ENCODE measurements around the gene DIABLO. TPM values are rescaled to one million over a fixed set of nuclear protein-coding genes. Genes with fewer than 3 reads are reported as not detected.
"Not testable (repeated sequence)": the region's sequence is repeated elsewhere in the genome, so short reads cannot be mapped to it uniquely, and the experiment has no call there.

The DIABLO gene
- polyA plus RNA-seq, 2 of the 4 experiments (the other 2 are of a cell fraction), result 74.9 to 104 TPM

DNA sequence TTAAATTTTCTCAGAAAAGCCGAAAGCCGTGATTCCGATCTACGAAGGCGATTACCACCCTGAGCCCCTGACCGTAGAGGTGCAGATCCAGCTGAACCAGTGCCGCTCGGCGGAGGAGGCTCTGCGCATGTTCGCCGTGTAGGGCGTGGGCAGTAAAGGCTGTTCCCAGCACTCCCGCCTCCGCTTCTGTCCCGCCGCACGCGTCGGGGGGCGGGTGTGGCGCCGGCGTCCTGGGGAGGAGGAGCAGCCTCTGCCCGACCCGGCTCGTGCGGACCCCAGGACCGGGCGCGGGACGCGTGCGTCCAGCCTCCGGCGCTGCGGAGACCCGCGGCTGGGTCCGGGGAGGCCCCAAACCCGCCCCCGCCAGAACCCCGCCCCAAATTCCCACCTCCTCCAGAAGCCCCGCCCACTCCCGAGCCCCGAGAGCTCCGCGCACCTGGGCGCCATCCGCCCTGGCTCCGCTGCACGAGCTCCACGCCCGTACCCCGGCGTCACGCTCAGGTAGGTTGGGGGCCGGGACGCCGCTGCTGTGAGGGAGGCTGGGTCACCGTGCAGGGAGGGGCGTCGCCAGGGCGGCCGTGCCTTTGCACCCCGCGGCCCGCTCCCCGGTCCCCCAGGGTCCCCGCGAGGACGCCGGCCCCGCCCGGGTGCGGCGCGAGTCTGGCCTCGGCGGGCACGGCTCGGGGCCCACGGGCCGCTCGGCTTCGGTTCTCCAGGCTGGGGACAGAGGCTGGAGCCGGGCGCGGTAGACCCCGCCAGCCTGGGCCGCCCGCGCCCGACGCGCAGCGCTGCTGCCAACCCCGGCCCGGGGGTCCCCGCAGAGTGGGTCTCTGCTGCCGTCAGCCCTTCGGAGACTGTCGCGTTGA, 22.3 kb downstream of the DIABLO start, which contains the start of gene B3GNT4:
Gene B3GNT4, plus strand, starts transcription at position 409 of the 866 bp plus-strand sequence. CDS start 910 bp downstream, outside the sequence.
- Histone ChIP-seq H3K4me1 (no peaks in the 10 kb centered on the region), H3K27ac (peak within 1 kb of the TSS; percentile 76 to 93), H3K4me3 (peak within 1 kb of the TSS; percentile 59), H3K9me3 (no peaks in the 10 kb centered on the region), H3K4me2 (peak within 1 kb of the TSS; percentile 99)
- TF ChIP-seq, protein P1, sequence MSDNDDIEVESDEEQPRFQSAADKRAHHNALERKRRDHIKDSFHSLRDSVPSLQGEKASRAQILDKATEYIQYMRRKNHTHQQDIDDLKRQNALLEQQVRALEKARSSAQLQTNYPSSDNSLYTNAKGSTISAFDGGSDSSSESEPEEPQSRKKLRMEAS (IDR thresholded peaks at IDR 0.05), result peak; percentile 86
- TF ChIP-seq MAZ (IDR thresholded peaks at IDR 0.05; ENCODE audit: borderline replicate concordance, low read depth, low read length) (no peak), RAD21 (conservative IDR thresholded peaks at IDR 0.05 in 1 of 2, IDR thresholded peaks at IDR 0.05 in 1 of 2) (no peak), HOXB13 (CRISPR knock-in tag; IDR thresholded peaks at IDR 0.05; ENCODE audit: low read depth) (no peak), JUNB (IDR thresholded peaks at IDR 0.05) (no peak), FOXS1 (CRISPR knock-in tag; IDR thresholded peaks at IDR 0.05) (no peak), E2F6 (IDR thresholded peaks at IDR 0.05; ENCODE audit: borderline replicate concordance, low read depth) (peak; percentile 95), USF2 (IDR thresholded peaks at IDR 0.05) (no peak), EP300 (IDR thresholded peaks at IDR 0.05) (no peak), NPAS2 (CRISPR knock-in tag; IDR thresholded peaks at IDR 0.05; ENCODE audit: borderline replicate concordance) (no peak), HOXB5 (CRISPR knock-in tag; IDR thresholded peaks at IDR 0.05) (0 out of 2 replicates have a peak, but pooled peaks have one; percentile 18), POLR2A (IDR thresholded peaks at IDR 0.05; ENCODE audit: low read length) (peak; percentile 59), JUN (IDR thresholded peaks at IDR 0.05) (peak in 1 of 2 experiments; percentile 68; a peak in 1 of 5 replicates)
- TF ChIP-seq, protein P2, sequence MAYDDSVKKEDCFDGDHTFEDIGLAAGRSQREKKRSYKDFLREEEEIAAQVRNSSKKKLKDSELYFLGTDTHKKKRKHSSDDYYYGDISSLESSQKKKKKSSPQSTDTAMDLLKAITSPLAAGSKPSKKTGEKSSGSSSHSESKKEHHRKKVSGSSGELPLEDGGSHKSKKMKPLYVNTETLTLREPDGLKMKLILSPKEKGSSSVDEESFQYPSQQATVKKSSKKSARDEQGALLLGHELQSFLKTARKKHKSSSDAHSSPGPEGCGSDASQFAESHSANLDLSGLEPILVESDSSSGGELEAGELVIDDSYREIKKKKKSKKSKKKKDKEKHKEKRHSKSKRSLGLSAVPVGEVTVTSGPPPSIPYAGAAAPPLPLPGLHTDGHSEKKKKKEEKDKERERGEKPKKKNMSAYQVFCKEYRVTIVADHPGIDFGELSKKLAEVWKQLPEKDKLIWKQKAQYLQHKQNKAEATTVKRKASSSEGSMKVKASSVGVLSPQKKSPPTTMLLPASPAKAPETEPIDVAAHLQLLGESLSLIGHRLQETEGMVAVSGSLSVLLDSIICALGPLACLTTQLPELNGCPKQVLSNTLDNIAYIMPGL (CRISPR knock-in tag; IDR thresholded peaks at IDR 0.05; ENCODE audit: borderline replicate concordance), result no peak
- peak; percentile 71 to 79 for DNase-seq (ENCODE audit: low read depth in 1 of 2, low spot score in 1 of 2)
- CTCF ChIA-PET, result interaction anchor here (1.0 to 1.3 kb wide), 4 partner anchors 24 to 149 kb away, joined by 3 to 7 read pairs (median 4); no protein-coding TSS in a partner anchor
- POLR2A ChIA-PET, result interaction anchor here (0.7 to 1.3 kb wide), 2 partner anchors 8 to 71 kb away, joined by 4 to 6 read pairs; no protein-coding TSS in a partner anchor
- WGBS (ENCODE audit: missing lambda C conversion rate), result 3% methylated on average over 44 of the region's 104 CpGs
- ATAC-seq, result peak; percentile 67 to 85
- no peak for FAIRE-seq

DNA sequence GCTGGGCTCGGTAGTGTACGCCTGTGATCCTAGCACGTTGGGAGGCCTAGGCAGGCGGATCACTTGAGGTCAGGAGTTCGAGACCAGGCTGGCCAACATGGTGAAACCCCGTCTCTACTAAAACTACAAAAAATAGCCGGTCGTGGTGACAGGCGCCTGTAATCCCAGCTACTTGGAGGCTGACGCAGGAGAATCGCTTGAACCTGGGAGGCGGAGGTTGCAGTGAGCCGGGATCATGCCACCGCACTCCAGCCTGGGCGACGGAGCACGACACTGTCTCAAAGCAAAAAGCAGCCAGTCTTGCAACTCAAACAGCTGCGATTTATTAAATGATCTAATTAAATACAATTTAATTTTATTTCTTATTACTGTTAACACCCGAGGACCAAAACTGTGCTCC, 23.0 kb downstream of the DIABLO start:
- POLR2A ChIA-PET, result interaction anchor here (1.3 kb wide), 1 partner anchor 9 kb away, joined by 4 read pairs; no protein-coding TSS in a partner anchor
- peak overlapping the region; percentile 76 to 93 for H3K27ac ChIP-seq
- H3K4me3 ChIP-seq, result peak overlapping the region; percentile 59
- peak overlapping the region; percentile 99 for H3K4me2 ChIP-seq
- H3K4me1 ChIP-seq; H3K9me3 ChIP-seq; ATAC-seq; DNase-seq (ENCODE audit: low read depth in 1 of 2, low spot score in 1 of 2); FAIRE-seq: not testable (repeated sequence)
- 67% methylated on average over 19 of the region's 19 CpGs for WGBS (ENCODE audit: missing lambda C conversion rate)
- CTCF ChIA-PET, result interaction anchor here (1.0 to 1.3 kb wide), 3 partner anchors 72 to 148 kb away, joined by 3 to 7 read pairs (median 4); no protein-coding TSS in a partner anchor

DNA sequence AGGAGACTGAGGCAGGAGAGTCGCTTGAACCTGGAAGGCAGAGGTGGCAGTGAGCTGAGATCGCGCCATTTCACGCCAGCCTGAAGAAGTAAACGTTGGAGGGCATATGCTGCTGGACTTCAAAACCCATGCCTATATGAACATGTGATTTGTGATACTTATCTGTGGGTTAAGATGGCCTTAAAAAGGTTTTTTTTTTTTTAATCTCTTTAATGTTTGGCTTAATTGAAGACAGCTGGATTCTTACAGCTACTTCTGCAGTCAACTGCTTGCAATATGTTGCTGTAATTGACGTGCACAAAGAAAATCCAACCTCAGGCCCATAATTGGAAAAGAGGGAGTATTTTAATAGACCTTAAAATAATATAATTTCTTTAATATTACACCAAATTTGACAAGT, 23.8 kb downstream of the DIABLO start:
- Histone ChIP-seq H3K27ac (no peak overlapping the region), H3K4me3 (no peak overlapping the region), H3K9me3 (no peaks in the 10 kb centered on the region), H3K4me2 (no peak overlapping the region), H3K4me1 (peaks cover 5% of the 10 kb centered on the region; the same call in 1 of the 3 replicates)
- TF ChIP-seq RCOR1 (IDR thresholded peaks at IDR 0.05; ENCODE audit: low read depth, low read length) (no peak), POLR2AphosphoS2 (conservative IDR thresholded peaks at IDR 0.05; ENCODE audit: low read length) (no peak)
- ATAC-seq, result no peak
- CTCF ChIA-PET, result interaction anchor here (1.8 to 2.2 kb wide), 2 partner anchors 10 kb away, joined by 5 to 12 read pairs; no protein-coding TSS in a partner anchor
- WGBS (ENCODE audit: missing lambda C conversion rate), result 91% methylated on average over 6 of the region's 6 CpGs
- FAIRE-seq, result no peak
- POLR2A ChIA-PET, result no interaction called here
- no peak for DNase-seq (ENCODE audit: low read depth in 1 of 2, low spot score in 1 of 2)

All from A549 (cell line).